Cortex of kidney (tissue), 1 donor: ENCODE measurements around the gene HNF1A.
"Not testable (repeated sequence)": the region's sequence is repeated elsewhere in the genome, so short reads cannot be mapped to it uniquely, and the experiment has no call there.

Experiments used
- DNase-seq: peaks from one replicate; lab custom pipeline; 2025; lab: John Stamatoyannopoulos, UW

Gene HNF1A, protein sequence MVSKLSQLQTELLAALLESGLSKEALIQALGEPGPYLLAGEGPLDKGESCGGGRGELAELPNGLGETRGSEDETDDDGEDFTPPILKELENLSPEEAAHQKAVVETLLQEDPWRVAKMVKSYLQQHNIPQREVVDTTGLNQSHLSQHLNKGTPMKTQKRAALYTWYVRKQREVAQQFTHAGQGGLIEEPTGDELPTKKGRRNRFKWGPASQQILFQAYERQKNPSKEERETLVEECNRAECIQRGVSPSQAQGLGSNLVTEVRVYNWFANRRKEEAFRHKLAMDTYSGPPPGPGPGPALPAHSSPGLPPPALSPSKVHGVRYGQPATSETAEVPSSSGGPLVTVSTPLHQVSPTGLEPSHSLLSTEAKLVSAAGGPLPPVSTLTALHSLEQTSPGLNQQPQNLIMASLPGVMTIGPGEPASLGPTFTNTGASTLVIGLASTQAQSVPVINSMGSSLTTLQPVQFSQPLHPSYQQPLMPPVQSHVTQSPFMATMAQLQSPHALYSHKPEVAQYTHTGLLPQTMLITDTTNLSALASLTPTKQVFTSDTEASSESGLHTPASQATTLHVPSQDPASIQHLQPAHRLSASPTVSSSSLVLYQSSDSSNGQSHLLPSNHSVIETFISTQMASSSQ

GRCh38 chr12:120978296-120979219, at the start of gene HNF1A:
TSS of gene HNF1A (plus strand) at chr12:120978543. CDS start at chr12:120978769, 226 bp downstream.
- no peak for DNase-seq

- DNase-seq: no peak
These were observed 49.3 kb upstream of the HNF1A start for GRCh38 chr12:120928864-120929652.

- DNase-seq: no peak
These were observed 48.3 kb upstream of the HNF1A start for GRCh38 chr12:120930032-120930431.

- DNase-seq: no peak
These were observed 46.3 kb upstream of the HNF1A start for GRCh38 chr12:120932058-120932457.

DNA sequence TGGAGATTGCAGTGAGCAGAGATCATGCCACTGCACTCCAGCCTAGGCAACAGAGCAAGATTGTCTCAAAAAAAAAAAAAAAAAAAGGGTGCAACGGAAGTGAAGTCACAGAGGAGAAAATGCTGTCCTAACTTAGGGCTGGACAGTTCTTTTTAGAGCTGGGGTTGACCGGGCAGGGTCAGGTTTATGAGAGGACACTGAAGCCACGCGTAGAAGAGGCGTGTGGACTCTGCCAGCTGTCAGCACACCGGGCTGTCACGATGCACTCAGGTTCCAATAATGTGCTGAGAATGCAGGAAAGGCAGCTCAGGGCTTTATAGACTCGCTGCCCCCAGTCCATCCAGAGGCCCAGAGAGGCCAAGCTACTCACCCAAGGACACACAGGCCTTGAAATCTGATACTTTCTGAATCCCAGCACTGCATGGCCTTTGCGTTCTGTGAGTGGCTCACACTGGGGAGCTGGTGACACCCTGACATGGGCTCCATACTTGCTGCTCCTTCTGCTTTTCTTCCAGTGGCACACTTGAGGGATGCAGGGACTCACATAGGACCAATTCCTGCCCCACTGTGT, 45.3 kb upstream of the HNF1A start:
- DNase-seq: no peak

DNA sequence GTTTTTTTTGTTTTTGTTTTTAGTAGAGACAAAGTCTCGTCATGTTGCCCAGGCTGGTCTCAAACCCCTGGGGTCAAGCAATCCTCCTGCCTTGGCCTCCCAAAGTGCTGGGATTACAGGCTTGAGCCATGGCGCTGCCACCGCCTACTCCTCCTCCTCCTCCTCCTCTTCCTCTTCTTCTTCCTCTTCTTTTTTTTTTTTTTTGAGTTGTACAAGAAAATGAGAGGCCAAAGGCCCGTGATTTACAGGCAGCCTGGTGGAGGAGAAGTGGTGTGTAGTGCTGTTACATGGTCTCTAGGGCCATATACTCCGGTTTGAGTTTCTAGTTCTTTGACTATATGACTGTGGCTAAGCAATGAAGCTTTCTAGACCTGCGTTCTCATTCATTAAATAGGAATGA, 44.6 kb upstream of the HNF1A start:
- DNase-seq: no peak

DNA sequence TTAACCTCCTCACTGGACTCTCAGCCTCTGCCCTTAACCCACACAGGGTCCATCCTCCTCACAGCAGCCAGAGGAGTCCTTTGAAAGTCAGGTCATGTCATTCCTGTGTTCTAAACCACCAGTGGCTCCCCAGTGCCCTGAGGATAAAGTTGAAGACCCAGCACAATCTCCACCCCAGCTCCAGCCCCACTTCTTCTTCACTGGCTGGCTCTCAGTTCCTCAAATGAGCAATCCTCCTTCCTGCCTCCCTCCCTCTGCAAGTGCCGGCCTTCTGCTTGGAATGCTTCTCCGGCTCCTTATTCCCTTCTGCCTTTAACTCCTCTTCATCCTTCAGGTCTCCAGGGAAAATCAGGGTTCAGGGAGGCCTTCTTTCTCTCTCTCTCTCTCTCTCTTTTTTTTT, 42.1 kb upstream of the HNF1A start:
- no peak for DNase-seq

DNA sequence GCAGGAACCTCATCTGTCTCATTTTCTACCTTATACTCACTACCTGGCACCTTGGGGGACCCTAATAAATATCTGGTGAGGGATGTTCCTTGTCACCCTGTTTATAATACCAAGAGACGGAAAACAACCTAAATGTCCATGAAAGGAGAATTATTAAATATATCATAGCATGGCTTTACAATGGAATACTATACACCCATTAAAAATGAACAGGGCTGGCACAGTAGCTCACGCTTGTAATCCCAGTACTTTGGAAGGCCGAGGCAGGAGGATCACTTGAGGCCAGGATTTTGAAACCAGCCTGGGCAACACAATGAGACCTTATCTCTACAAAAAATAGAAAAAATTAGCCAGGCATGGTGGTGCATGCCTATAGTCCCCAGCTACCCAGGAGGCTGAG, 39.8 kb upstream of the HNF1A start:
- no peak for DNase-seq

DNA sequence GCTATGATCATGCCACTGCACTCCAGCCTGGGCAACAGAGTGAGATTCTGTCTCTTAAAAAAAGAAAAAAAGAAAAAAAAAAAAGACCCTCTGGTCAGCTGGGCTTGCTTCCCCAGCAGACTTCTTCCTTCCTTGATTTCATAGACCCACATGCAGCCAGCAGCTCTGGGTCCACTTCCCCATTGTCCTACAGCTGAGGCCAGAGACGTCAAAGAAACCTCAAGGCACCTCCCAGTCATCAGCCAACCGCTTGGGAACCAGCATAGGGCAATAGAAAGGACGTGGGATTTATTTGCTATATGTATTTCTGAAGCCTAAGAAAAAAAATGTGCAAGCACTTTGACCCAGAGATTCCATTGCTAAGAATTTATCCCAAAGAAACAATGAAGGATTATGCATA, 38.8 kb upstream of the HNF1A start:
- DNase-seq: no peak

DNA sequence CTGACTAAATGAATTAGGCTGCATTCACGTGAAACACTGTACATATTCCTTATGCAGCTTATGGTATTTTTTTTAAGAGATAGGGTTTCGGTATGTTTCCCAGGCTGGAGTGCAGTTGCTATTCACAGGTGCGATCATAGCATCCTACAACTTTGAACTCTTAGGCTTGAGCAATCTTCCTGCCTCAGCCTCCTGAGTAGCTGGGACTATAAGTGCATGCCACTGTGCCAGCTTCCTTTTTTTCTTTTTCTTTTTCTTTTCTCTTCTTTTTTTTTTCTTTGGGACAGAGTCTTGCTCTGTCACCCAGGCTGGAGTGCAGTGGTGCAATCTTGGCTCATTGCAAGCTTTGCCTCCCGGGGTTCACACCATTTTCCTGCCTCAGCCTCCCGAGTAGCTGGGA, 38.3 kb upstream of the HNF1A start:
- no peak for DNase-seq

DNA sequence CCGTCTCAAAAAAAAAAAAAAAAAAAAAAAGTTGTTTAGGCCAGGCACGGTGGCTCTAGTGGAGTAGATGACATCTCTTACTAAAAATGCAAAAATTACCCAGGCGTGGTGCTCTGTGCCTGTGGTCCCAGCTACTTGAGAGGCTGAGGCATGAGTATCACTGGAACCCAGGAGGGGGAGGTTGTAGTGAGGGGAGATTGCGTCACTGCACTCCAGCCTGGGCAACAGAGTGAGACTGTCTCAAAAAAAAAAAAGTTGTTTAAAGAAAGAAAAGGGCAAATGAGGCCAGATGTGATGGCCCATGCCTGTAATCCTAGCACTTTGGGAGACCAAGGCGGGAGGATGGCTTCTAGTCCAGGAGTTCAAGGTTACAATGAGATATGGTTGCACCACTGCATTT, 37.5 kb upstream of the HNF1A start:
- no peak for DNase-seq

DNA sequence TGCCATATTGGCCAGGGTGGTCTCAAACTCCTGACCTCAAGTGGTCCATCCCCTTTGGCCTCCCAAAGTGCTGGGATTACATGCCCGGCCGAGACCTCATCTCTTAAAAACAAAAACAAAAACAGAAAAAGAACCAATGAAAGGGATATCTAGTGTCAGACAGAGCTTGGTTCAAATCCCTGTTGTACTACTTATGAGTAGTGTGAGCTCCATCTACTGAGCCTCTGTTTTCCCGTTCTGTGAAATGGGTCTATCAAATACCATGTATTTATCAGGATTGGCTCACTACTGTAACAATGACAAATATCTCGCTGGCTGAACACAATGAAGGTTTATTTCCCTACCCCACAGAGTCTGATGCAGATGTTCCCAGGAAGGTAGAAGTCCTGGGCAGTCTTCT, 36.9 kb upstream of the HNF1A start:
- no peak for DNase-seq

DNA sequence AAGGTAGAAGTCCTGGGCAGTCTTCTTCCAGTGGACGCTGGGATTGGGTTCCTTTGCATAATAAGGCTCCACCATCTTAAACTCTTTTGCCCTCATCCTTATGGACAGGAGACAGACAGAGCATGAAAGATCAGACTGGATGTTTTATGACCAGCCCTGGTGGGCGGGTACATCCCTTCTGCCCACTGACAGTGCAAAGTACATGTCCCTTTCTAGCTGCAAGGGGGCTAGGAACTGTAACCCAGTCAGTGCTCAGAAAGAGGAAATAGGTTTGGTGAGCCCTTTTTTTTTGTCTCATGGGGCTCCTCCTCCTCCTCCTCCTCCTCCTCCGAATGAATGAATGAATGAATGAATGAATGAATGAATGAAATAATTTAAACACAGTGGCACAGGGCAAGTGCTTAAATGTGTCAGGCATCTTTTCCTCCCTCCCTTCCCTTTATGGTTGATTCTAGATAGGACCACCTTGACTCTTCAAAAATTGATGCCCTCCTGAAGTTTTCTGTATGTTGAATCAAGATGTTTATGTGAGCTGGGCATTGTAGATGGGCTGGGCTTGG, 36.4 kb upstream of the HNF1A start:
- no peak for DNase-seq

DNA sequence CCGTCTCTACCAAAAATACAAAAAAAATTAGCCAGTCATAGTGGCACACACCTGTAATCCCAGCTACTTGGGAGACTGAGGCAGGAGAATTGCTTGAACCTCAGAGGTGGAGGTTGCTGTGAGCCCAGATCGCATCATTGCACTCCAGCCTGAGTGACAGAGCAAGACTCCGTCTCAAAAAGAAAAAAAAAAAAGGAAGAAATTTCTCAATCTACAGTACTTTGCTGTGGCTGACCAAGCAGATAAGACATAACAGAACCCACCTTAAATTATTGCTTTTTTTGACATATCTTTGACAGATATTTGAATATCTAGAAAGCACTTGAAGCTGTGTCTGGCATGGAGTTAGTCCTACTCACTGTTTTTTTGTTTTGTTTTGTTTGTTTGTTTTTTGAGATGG, 34.9 kb upstream of the HNF1A start:
- DNase-seq: no peak

DNA sequence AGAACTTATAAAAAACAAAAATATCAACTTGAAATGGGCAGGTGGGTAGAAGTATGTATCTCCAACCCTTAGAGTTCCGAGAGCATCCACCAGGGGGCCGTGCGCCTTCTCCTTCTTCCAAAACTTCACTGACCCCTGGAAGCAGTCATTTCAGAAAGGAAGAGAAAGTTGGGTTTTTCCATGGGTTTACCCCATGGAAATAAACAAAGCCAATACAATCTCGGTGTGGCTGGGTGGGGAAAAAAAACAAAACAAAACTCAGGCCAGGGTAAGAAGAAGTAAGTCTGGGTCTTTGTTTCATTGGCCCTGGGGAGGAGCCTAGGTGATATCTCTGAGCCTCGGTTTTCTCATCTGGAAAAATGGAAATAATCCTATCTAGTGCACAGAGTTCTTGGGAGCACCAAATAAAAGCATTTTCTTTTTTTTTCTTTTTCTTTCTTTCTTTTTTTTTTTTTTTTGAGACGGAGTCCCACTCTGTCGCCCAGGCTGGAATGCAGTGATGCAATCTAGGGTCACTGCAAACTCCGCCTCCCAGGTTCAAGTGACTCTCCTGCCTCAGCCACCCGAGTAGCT, 33.6 kb upstream of the HNF1A start:
- no peak for DNase-seq

GRCh38 chr12:120945516-120945915, 32.8 kb upstream of the HNF1A start:
- DNase-seq: not testable (repeated sequence)

DNA sequence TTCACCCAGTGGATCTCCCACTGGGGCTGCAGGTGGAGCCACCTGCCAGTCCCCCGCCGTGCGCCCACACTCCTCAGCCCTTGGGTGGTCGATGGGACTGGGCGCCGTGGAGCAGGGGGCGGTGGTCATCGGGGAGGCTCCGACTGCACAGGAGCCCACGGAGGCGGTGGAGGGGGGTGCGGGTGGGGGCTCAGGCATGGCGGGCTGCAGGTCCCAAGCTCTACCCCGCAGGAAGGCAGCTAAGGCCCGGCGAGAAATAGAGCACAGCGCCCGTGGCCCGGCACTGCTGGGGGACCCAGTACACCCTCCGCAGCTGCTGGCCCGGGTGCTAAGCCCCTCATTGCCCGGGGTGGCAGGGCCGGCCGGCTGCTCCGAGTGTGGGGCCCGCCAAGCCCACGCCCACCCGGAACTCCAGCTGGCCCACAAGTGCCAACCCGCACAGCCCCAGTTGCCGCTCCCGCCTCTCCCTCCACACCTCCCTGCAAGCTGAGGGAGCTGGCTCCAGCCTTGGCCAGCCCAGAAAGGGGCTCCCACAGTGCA, 28.0 kb upstream of the HNF1A start:
- not testable (repeated sequence) for DNase-seq

DNA sequence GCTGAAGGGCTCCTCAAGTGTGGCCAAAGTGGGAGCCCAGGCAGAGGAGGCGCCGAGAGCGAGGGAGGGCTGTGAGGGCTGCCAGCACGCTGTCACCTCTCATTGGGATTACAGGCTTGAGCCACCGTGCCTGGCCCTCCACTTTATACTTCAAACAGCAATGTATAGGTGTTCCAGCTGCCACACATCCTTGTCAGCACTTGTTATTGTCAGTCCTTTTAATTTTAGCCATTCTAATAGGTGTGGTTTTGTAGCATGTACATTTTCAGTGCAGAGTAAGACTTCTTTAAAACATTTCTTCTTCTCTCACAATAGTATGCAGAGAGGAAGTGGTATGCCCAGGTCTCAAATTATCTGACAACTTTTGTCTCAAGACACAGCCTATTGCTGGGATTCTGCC, 27.5 kb upstream of the HNF1A start:
- DNase-seq: no peak

DNA sequence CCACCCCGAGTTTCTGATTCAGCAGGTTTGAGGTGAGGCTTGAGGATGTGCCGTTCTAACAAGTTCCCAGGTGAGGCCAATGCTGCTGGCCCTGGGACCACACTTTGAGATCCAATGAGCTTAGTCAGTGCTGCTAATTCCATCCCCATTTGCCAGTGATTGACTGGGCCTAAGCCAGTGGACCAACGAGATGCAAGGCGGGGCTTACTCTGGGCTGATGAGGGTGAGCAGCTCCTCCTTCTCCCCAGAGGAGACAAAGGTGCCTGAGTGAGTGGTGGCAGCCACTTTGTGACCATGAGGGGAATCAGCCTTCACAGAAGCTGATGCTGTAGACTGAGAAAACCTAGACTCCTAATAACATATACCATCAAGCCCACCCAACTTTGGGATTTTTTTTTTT, 23.1 kb upstream of the HNF1A start:
- DNase-seq: no peak

DNA sequence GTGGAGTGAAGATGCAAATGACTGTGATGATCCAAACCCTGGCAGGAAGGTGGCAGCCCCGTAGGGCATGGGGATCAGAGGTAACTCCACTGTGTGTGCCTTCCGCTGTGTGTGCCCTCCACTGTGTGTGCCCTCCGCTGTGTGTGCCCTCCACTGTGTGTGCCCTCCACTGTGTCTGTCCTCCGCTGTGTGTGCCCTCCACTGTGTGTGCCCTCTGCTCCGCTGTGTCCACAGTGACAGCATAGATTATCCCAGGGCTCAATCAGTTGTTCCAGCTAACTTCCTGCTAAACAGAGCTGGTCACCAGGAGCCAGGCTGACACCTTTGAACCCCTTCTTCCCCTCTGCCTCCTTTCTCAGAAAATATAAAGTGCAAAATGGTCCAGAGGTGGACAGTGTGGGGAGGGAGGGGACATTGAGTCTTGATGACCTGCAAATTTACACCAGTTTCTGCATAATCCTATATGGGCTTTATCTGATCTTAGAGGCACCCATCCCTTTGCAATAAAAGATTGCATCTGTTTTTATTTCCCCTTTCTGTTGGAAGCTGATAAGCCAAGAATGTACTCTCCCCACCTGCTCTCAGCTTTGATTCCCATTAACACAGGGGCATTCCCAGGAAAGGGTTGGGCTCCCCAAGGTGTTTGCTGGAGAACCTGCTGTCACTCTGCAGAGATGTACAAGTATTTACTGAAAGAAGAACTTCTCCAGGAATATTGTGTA, 21.6 kb upstream of the HNF1A start:
- no peak for DNase-seq
